ENCODE data around the gene CASZ1. TPM values are rescaled to one million over a fixed set of nuclear protein-coding genes. Genes with fewer than 3 reads are reported as not detected.

Gene CASZ1
- total RNA-seq, 3 donors from 2014 or later (not counting 1 experiment from before 2014, with no cell fraction given) = 55.9 to 83.0 (median 70.6) TPM

- Mint-ChIP-seq H3K27ac (no peak overlapping the region), H3K36me3 (no peaks in the 10 kb centered on the region), H3K9me3 (no peaks in the 10 kb centered on the region), H3K4me3 (no peak overlapping the region), H3K4me1 (no peaks in the 10 kb centered on the region), H3K27me3 (ENCODE audit: low read depth in 2 of 2) (no peaks in the 10 kb centered on the region)
- intact Hi-C loops (cut with micrococcal nuclease) = no loop called here
- WGBS (ENCODE audit: insufficient coverage) = 94% methylated on average over 41 of the region's 41 CpGs
- Histone ChIP-seq H3K4me1 (ENCODE audit: control insufficient read depth, insufficient read depth, low read length) (no peaks in the 10 kb centered on the region), H3K27me3 (ENCODE audit: control insufficient read depth, insufficient read depth, low read length) (no peaks in the 10 kb centered on the region), H3K9me3 (ENCODE audit: control insufficient read depth, insufficient read depth, low read length) (no peaks in the 10 kb centered on the region), H3K27ac (ENCODE audit: low read length) (no peak overlapping the region), H3K36me3 (ENCODE audit: control insufficient read depth, insufficient read depth, low read length) (peaks cover 17% of the 10 kb centered on the region), H3K4me3 (ENCODE audit: low read length) (no peak overlapping the region)
- ATAC-seq = no peak
- DNase-seq = no peak
- TF ChIP-seq CTCF (IDR thresholded peaks at IDR 0.05) = no peak
These were observed 142.9 kb downstream of the CASZ1 start for GRCh38 chr1:10653370-10654125.

- Mint-ChIP-seq H3K36me3 (no peaks in the 10 kb centered on the region), H3K4me1 (no peaks in the 10 kb centered on the region), H3K9me3 (no peaks in the 10 kb centered on the region), H3K27ac (peak overlapping the region in 1 of 2 donors; percentile 45), H3K27me3 (ENCODE audit: low read depth in 2 of 2) (no peaks in the 10 kb centered on the region), H3K4me3 (no peak overlapping the region)
- Histone ChIP-seq H3K27ac (ENCODE audit: low read length) (no peak overlapping the region), H3K36me3 (ENCODE audit: control insufficient read depth, insufficient read depth, low read length) (peaks cover 12% of the 10 kb centered on the region), H3K4me3 (ENCODE audit: low read length) (no peak overlapping the region), H3K9me3 (ENCODE audit: control insufficient read depth, insufficient read depth, low read length) (no peaks in the 10 kb centered on the region), H3K27me3 (ENCODE audit: control insufficient read depth, insufficient read depth, low read length) (no peaks in the 10 kb centered on the region), H3K4me1 (ENCODE audit: control insufficient read depth, insufficient read depth, low read length) (no peaks in the 10 kb centered on the region)
- intact Hi-C loops (cut with micrococcal nuclease) = no loop called here
- DNase-seq = no peak
- no peak for TF ChIP-seq CTCF (IDR thresholded peaks at IDR 0.05)
- 91% methylated on average over 12 of the region's 12 CpGs for WGBS (ENCODE audit: insufficient coverage)
- no peak for ATAC-seq
These were observed 143.8 kb downstream of the CASZ1 start for GRCh38 chr1:10652626-10653025.

GRCh38 chr1:10651793-10652192 is 144.7 kb downstream of the CASZ1 start:
- Histone ChIP-seq H3K9me3 (ENCODE audit: control insufficient read depth, insufficient read depth, low read length) (no peaks in the 10 kb centered on the region), H3K4me1 (ENCODE audit: control insufficient read depth, insufficient read depth, low read length) (no peaks in the 10 kb centered on the region), H3K4me3 (ENCODE audit: low read length) (no peak overlapping the region), H3K36me3 (ENCODE audit: control insufficient read depth, insufficient read depth, low read length) (peaks cover 12% of the 10 kb centered on the region), H3K27ac (ENCODE audit: low read length) (no peak overlapping the region), H3K27me3 (ENCODE audit: control insufficient read depth, insufficient read depth, low read length) (no peaks in the 10 kb centered on the region)
- DNase-seq = no peak
- Mint-ChIP-seq H3K4me1 (no peaks in the 10 kb centered on the region), H3K4me3 (no peak overlapping the region), H3K9me3 (no peaks in the 10 kb centered on the region), H3K27ac (peak overlapping the region in 1 of 2 donors; percentile 45), H3K36me3 (no peaks in the 10 kb centered on the region), H3K27me3 (ENCODE audit: low read depth in 2 of 2) (no peaks in the 10 kb centered on the region)
- no peak for TF ChIP-seq CTCF (IDR thresholded peaks at IDR 0.05)
- WGBS (ENCODE audit: insufficient coverage) = 81% methylated on average over 11 of the region's 11 CpGs
- no peak for ATAC-seq
- intact Hi-C loops (cut with micrococcal nuclease) = no loop called here

GRCh38 chr1:10651389-10651766 is 145.1 kb downstream of the CASZ1 start:
- Mint-ChIP-seq H3K4me1 (no peaks in the 10 kb centered on the region), H3K27ac (no peak overlapping the region), H3K9me3 (no peaks in the 10 kb centered on the region), H3K27me3 (ENCODE audit: low read depth in 2 of 2) (no peaks in the 10 kb centered on the region), H3K36me3 (no peaks in the 10 kb centered on the region), H3K4me3 (no peak overlapping the region)
- no peaks in the 10 kb centered on the region for H3K4me1 ChIP-seq (ENCODE audit: control insufficient read depth, insufficient read depth, low read length)
- no peaks in the 10 kb centered on the region for H3K27me3 ChIP-seq (ENCODE audit: control insufficient read depth, insufficient read depth, low read length)
- ATAC-seq (no peak), DNase-seq (no peak)
- intact Hi-C loops (cut with micrococcal nuclease) = no loop called here
- no peak overlapping the region for H3K27ac ChIP-seq (ENCODE audit: low read length)
- no peak overlapping the region for H3K4me3 ChIP-seq (ENCODE audit: low read length)
- peaks cover 12% of the 10 kb centered on the region for H3K36me3 ChIP-seq (ENCODE audit: control insufficient read depth, insufficient read depth, low read length)
- 93% methylated on average over 19 of the region's 19 CpGs for WGBS (ENCODE audit: insufficient coverage)
- TF ChIP-seq CTCF (IDR thresholded peaks at IDR 0.05) = no peak
- H3K9me3 ChIP-seq (ENCODE audit: control insufficient read depth, insufficient read depth, low read length) = no peaks in the 10 kb centered on the region
